Parathyroid adenoma (tissue), 2 donors: Measurements from ENCODE around the gene LUC7L3.

Source experiments
- H2AFZ ChIP-seq: fragments of 300-600 bp; sonication (generic); one replicate; pipeline ENCODE4 v1.7.0; 2017; ENCODE audit warnings: antibody characterized with exemption, mild to moderate bottlenecking
- H3K27ac ChIP-seq: fragments of 300-600 bp; sonication (generic); one replicate; pipeline ENCODE4 v1.7.0; 2017
- H3K27me3 ChIP-seq: fragments of 300-600 bp; sonication (generic); one replicate; pipeline ENCODE4 v1.7.0; 2017; ENCODE audit warnings: low read length; ENCODE audit not compliant: control insufficient read depth, insufficient read depth
- H3K36me3 ChIP-seq: fragments of 300-600 bp; sonication (generic); one replicate; pipeline ENCODE4 v1.7.0; 2017; ENCODE audit warnings: low read length; ENCODE audit not compliant: control insufficient read depth, insufficient read depth
- H3K4me1 ChIP-seq: fragments of 300-600 bp; sonication (generic); one replicate; pipeline ENCODE4 v1.7.0; 2017; ENCODE audit warnings: control low read depth
- H3K4me2 ChIP-seq: fragments of 300-600 bp; sonication (generic); one replicate; pipeline ENCODE4 v1.7.0; 2017; ENCODE audit warnings: low read length
- H3K4me3 ChIP-seq: fragments of 300-600 bp; sonication (generic); one replicate; pipeline ENCODE4 v1.7.0; 2017; ENCODE audit warnings: low read depth, low read length
- H3K79me2 ChIP-seq: fragments of 300-600 bp; sonication (generic); one replicate; pipeline ENCODE4 v1.7.0; 2017; ENCODE audit warnings: control low read depth
- H3K9ac ChIP-seq: fragments of 300-600 bp; sonication (generic); one replicate; pipeline ENCODE4 v1.7.0; 2017; ENCODE audit warnings: mild to moderate bottlenecking
- H3K9me3 ChIP-seq: fragments of 300-600 bp; sonication (generic); one replicate; pipeline ENCODE4 v1.7.0; 2017; ENCODE audit warnings: low read length; ENCODE audit not compliant: control insufficient read depth
- TF ChIP-seq, protein P1 (sequence below): fragments of 300-600 bp; sonication (generic); IDR thresholded peaks from one replicate; pipeline ENCODE4 v1.7.0; 2017; ENCODE audit warnings: antibody characterized with exemption, mild to moderate bottlenecking
- donor health status: primary hyperparathyroidism.

LUC7L3 gene

GRCh38 chr17:50689251-50689650 is 30.2 kb upstream of the LUC7L3 start:
- Histone ChIP-seq H3K4me1 (peaks cover 31% of the 10 kb centered on the region), H3K27ac (no peak overlapping the region), H3K36me3 (no peaks in the 10 kb centered on the region), H3K4me3 (no peak overlapping the region), H3K9me3 (no peaks in the 10 kb centered on the region), H3K79me2 (no peaks in the 10 kb centered on the region), H3K4me2 (no peak overlapping the region), H3K9ac (no peak overlapping the region), H2AFZ (no peak overlapping the region), H3K27me3 (no peaks in the 10 kb centered on the region)
- TF ChIP-seq, protein P1, sequence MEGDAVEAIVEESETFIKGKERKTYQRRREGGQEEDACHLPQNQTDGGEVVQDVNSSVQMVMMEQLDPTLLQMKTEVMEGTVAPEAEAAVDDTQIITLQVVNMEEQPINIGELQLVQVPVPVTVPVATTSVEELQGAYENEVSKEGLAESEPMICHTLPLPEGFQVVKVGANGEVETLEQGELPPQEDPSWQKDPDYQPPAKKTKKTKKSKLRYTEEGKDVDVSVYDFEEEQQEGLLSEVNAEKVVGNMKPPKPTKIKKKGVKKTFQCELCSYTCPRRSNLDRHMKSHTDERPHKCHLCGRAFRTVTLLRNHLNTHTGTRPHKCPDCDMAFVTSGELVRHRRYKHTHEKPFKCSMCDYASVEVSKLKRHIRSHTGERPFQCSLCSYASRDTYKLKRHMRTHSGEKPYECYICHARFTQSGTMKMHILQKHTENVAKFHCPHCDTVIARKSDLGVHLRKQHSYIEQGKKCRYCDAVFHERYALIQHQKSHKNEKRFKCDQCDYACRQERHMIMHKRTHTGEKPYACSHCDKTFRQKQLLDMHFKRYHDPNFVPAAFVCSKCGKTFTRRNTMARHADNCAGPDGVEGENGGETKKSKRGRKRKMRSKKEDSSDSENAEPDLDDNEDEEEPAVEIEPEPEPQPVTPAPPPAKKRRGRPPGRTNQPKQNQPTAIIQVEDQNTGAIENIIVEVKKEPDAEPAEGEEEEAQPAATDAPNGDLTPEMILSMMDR, result no peak

GRCh38 chr17:50689956-50690886 is 29.2 kb upstream of the LUC7L3 start:
- Histone ChIP-seq H3K27me3 (no peaks in the 10 kb centered on the region), H3K27ac (no peak overlapping the region), H3K79me2 (no peaks in the 10 kb centered on the region), H3K4me3 (no peak overlapping the region), H2AFZ (no peak overlapping the region), H3K36me3 (no peaks in the 10 kb centered on the region), H3K4me1 (peaks cover 22% of the 10 kb centered on the region), H3K4me2 (no peak overlapping the region), H3K9ac (no peak overlapping the region), H3K9me3 (no peaks in the 10 kb centered on the region)
- TF ChIP-seq, protein P1, result no peak

DNA sequence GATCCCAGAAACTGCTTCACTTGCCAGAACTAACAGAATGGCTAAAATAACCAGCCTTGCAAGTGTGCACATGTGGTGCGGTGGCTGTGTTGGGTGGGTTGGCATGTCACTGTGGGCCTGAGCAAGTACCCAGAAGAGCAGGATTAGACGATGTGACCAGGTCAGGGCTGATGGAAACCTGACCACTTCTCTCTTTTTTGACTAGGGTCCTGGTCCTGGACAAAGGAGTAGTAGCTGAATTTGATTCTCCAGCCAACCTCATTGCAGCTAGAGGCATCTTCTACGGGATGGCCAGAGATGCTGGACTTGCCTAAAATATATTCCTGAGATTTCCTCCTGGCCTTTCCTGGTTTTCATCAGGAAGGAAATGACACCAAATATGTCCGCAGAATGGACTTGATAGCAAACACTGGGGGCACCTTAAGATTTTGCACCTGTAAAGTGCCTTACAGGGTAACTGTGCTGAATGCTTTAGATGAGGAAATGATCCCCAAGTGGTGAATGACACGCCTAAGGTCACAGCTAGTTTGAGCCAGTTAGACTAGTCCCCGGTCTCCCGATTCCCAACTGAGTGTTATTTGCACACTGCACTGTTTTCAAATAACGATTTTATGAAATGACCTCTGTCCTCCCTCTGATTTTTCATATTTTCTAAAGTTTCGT is 28.4 kb upstream of the LUC7L3 start:
- H3K4me2 ChIP-seq, result no peak overlapping the region
- H3K79me2 ChIP-seq, result no peaks in the 10 kb centered on the region
- H3K27me3 ChIP-seq, result no peaks in the 10 kb centered on the region
- peaks cover 21% of the 10 kb centered on the region for H3K4me1 ChIP-seq
- no peak overlapping the region for H2AFZ ChIP-seq
- TF ChIP-seq, protein P1, result no peak
- no peak overlapping the region for H3K4me3 ChIP-seq
- no peaks in the 10 kb centered on the region for H3K9me3 ChIP-seq
- peak overlapping the region; percentile 71 for H3K27ac ChIP-seq
- no peak overlapping the region for H3K9ac ChIP-seq
- no peaks in the 10 kb centered on the region for H3K36me3 ChIP-seq

DNA sequence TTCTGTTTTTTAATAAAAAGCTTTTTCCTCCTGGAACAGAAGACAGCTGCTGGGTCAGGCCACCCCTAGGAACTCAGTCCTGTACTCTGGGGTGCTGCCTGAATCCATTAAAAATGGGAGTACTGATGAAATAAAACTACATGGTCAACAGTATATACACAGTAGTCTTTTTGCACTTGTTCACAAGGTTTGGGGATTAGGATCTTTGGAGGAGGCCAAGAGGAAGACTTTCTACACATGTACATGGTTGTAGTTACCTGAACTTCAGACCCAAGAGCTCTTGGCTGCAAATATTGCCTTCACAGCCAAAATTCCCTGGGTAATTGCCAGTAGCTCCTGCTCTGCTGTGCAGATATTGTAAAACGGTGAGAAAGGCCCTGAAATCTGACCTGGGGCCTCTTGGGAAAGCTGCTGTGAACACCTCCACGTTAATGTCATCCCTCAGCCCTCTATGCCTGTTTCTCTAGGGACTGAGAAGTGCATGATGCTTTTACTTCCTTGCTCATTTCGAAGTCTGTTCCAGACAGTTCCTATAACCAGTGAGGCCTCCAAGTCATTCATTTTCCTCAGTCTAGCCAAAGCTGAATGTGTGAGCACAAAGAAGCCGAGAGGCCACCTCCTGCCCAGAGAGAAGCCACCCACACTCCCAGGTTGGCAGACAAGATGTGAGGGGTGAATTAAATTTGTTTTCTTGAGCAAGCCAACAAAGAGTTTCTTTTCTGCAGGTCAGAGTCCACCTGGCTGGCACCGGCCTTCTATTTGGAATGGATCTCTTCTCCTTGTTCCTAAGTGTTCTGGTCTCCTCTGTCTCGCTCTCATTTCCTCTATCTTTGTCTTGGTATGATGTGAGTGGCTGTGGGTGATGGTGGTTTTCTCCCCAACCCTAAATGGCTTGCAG is 27.6 kb upstream of the LUC7L3 start:
- Histone ChIP-seq H3K9me3 (no peaks in the 10 kb centered on the region), H2AFZ (no peak overlapping the region), H3K4me1 (peaks cover 21% of the 10 kb centered on the region), H3K27me3 (no peaks in the 10 kb centered on the region), H3K79me2 (no peaks in the 10 kb centered on the region), H3K4me2 (no peak overlapping the region), H3K9ac (no peak overlapping the region), H3K27ac (peak overlapping the region; percentile 71), H3K36me3 (no peaks in the 10 kb centered on the region), H3K4me3 (no peak overlapping the region)
- TF ChIP-seq, protein P1, result no peak
